Right lobe of liver (tissue), 6 donors: ENCODE data around the gene NAALADL2. TPM values are rescaled to one million over a fixed set of nuclear protein-coding genes. Genes with fewer than 3 reads are reported as not detected.

Experiments
- ATAC-seq, 4 donors: fragments of 200-7000 bp; cut with Tn5 transposase; one replicate each; pipeline ENCODE4 v1.9.1; 2020; ENCODE audit warnings: mild to moderate bottlenecking in 4 of 4, moderate library complexity in 4 of 4
- DNase-seq, 3 donors: peaks; one replicate each; pipeline ENCODE4 v3.0.0-alpha.2; 2020
- H3K27ac ChIP-seq, 3 donors: fragments of 200-600 bp; one replicate each; pipeline ENCODE4 v1.8.0; 2022
- H3K27me3 ChIP-seq, 2 donors: fragments of 200-600 bp; one replicate each; pipeline ENCODE4 v1.8.0; 2022
- H3K36me3 ChIP-seq, 4 donors: fragments of 200-600 bp; sonication (generic) in 1 of 4; one replicate each; pipeline versions ENCODE4 v1.5.1 to v1.8.0; 2017 to 2022; ENCODE audit warnings: control low read depth in 1 of 4
- H3K4me1 ChIP-seq, 4 donors: fragments of 200-600 bp; sonication (generic) in 1 of 4; one replicate each; pipeline versions ENCODE4 v1.5.1 to v1.8.0; 2017 to 2022; ENCODE audit warnings: control low read depth in 1 of 4
- H3K4me3 ChIP-seq, 3 donors: fragments of 200-600 bp; one replicate each; pipeline ENCODE4 v1.8.0; 2022
- H3K9me3 ChIP-seq, 4 donors: fragments of 200-600 bp; sonication (generic) in 1 of 4; one replicate each; pipeline versions ENCODE4 v1.5.1 to v1.8.0; 2017 to 2022; ENCODE audit warnings: control low read depth in 1 of 4
- POLR2A ChIP-seq: fragments of 450-650 bp; IDR thresholded peaks from one replicate; pipeline ENCODE4 v1.6.1; 2017; ENCODE audit warnings: antibody characterized with exemption, mild to moderate bottlenecking
- WGBS: methylation state at CpG from one replicate; pipeline ENCODE4 v1.1.6; 2018; ENCODE audit warnings: low coverage, low lambda C conversion rate; ENCODE audit not compliant: insufficient coverage; ENCODE audit errors: missing lambda C conversion rate; 5-methylcytosine and 5-hydroxymethylcytosine counted together
- intact Hi-C, 2 donors: fragments of 100-400 bp; cut with DNase I; formaldehyde crosslinking; loops; one replicate each; pipeline versions ENCODE4 v1.11.2 to v1.14.1; 2022
- total RNA-seq, 6 experiments: library from RNA; depleted of rRNA in 2 of 6; stranded (reverse); fragments of >200 nt in 2 of 6; fragmentation: NEBNext Ultra II Directional in 3 of 6; extraction: Animal tissue kit (Norgen Biotek cat#: 25700) in 3 of 6; gene quantifications; one replicate each; pipeline versions ENCODE4 v1.1.0 to v1.2.4, GENCODE V29; 2016 to 2023
- TF ChIP-seq, protein P1 (sequence below), 4 donors: fragments of 200-600 bp in 3 of 4; fragments of 450-650 bp in 1 of 4; IDR thresholded peaks; one replicate each; pipeline versions ENCODE4 v1.5.1 to v1.8.0; 2016 to 2022; ENCODE audit warnings: antibody characterized with exemption in 4 of 4, mild to moderate bottlenecking in 2 of 4
- donor health status: DM: no; HTN: yes; CAD: no.
- donor health status: DM: no; HTN: no; CAD: no.
- donor health status: DM: no; HTN: no; CAD: no.
- donor health status: DM: no; HTN: yes; CAD: no.
- donor health status: DM: no; HTN: yes; CAD: no.

Gene NAALADL2
- total RNA-seq, 6 experiments from 2014 or later: 0.86 to 4.9 (median 3.2) TPM

DNA sequence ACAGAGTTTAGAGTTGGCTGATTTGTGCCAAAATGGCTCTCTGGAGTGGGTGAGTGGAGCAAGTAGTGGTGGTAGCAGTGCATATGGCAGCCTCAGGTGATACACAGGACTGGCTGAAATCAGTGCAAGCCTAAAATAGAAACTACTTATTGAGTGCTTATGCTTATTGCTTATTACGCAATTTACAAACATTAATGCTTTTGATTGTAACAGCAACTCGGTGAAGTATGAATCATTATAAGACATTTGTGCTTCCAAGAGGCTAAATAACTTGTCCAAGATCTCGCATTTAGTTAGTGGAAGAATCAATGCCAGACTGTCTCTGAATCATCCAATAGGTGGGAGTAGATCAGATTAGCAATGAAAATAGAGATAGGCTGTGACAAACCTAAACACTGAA lies 353.8 kb downstream of the NAALADL2 start:
- H3K27ac ChIP-seq: no peak overlapping the region
- H3K36me3 ChIP-seq: no peaks in the 10 kb centered on the region
- 57% methylated on average over 3 of the region's 3 CpGs for WGBS
- no peaks in the 10 kb centered on the region for H3K27me3 ChIP-seq
- no peak for DNase-seq
- intact Hi-C loops: no loop called here
- ATAC-seq: peak in 1 of 4 donors; percentile 42
- no peak overlapping the region for H3K4me3 ChIP-seq
- TF ChIP-seq POLR2A: no peak
- TF ChIP-seq, protein P1, sequence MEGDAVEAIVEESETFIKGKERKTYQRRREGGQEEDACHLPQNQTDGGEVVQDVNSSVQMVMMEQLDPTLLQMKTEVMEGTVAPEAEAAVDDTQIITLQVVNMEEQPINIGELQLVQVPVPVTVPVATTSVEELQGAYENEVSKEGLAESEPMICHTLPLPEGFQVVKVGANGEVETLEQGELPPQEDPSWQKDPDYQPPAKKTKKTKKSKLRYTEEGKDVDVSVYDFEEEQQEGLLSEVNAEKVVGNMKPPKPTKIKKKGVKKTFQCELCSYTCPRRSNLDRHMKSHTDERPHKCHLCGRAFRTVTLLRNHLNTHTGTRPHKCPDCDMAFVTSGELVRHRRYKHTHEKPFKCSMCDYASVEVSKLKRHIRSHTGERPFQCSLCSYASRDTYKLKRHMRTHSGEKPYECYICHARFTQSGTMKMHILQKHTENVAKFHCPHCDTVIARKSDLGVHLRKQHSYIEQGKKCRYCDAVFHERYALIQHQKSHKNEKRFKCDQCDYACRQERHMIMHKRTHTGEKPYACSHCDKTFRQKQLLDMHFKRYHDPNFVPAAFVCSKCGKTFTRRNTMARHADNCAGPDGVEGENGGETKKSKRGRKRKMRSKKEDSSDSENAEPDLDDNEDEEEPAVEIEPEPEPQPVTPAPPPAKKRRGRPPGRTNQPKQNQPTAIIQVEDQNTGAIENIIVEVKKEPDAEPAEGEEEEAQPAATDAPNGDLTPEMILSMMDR (IDR thresholded peaks at IDR 0.05): no peak
- no peaks in the 10 kb centered on the region for H3K4me1 ChIP-seq
- no peaks in the 10 kb centered on the region for H3K9me3 ChIP-seq

DNA sequence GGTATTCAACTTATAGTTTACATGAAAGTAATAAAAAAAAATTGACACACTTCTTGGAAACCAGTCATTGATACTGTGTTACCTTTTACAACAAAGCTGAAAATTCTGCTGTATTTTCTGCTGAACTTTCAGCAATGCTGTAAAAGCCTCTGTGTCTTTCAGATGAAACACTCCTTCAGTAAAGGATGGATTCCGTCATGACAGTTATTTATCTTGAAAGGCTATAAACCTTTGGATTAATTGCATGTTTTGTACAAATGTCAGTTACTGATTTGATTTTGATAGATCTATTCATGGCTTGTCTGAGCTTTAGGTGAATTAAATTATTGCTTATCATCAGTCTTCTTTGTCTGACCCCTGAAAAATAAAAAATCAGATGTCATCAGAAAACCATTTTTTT lies 355.1 kb downstream of the NAALADL2 start:
- DNase-seq (no peak), ATAC-seq (no peak)
- no peaks in the 10 kb centered on the region for H3K9me3 ChIP-seq
- H3K4me3 ChIP-seq: no peak overlapping the region
- 88% methylated on average over 1 of the region's 1 CpG for WGBS
- intact Hi-C loops: no loop called here
- H3K4me1 ChIP-seq: no peaks in the 10 kb centered on the region
- no peaks in the 10 kb centered on the region for H3K27me3 ChIP-seq
- TF ChIP-seq, protein P1 (IDR thresholded peaks at IDR 0.05): no peak
- no peak for TF ChIP-seq POLR2A
- H3K27ac ChIP-seq: no peak overlapping the region
- H3K36me3 ChIP-seq: no peaks in the 10 kb centered on the region

DNA sequence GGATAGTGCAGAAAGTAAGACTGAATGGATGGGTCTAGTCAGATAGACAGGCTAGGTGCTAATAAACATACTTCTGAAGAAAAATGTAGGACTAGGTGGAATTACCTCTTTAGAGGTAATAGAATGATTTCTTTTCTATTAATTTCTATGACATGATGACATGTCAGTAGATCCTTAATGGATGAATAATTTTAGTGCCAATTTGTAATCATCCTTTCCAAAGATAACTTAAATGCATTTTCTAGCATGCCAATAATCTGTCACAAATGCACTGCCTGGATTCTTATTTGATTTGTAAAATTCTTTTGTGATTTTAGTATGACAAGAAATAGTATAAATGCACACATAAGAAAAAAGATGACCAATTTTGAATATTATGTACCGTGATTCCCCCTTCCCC lies 356.7 kb downstream of the NAALADL2 start:
- Histone ChIP-seq H3K27ac (no peak overlapping the region), H3K4me3 (no peak overlapping the region), H3K4me1 (no peaks in the 10 kb centered on the region), H3K9me3 (no peaks in the 10 kb centered on the region), H3K27me3 (no peaks in the 10 kb centered on the region), H3K36me3 (no peaks in the 10 kb centered on the region)
- no peak for ATAC-seq
- no peak for DNase-seq
- intact Hi-C loops: no loop called here
- WGBS: 92% methylated on average over 1 of the region's 1 CpG
- TF ChIP-seq, protein P1 (IDR thresholded peaks at IDR 0.05): no peak
- no peak for TF ChIP-seq POLR2A

DNA sequence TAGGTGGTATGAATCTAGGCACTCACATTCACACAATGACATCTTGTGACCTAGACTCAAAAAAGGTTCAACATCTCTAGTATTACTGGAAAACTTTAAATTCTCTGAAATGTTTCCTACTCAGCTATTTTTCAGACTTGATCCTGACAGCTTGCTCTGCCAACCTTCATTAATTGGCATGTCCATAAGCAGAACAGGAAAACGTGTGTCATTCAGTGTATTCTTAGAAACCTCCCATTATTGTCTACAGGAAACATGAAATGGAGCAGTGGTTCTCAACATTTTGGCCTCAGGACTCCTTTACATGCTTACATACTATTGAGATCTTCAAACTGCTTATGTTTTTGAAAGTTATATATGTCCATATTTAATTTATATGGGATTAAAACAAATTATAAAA lies 363.2 kb downstream of the NAALADL2 start:
- no peak for DNase-seq
- WGBS: 16% methylated on average over 1 of the region's 1 CpG

More for the DNA sequence above, 363.2 kb downstream of the NAALADL2 start:
- Histone ChIP-seq H3K9me3 (no peaks in the 10 kb centered on the region), H3K27ac (no peak overlapping the region), H3K4me3 (no peak overlapping the region), H3K27me3 (no peaks in the 10 kb centered on the region), H3K36me3 (no peaks in the 10 kb centered on the region), H3K4me1 (no peaks in the 10 kb centered on the region)
- no peak for ATAC-seq
- TF ChIP-seq POLR2A: no peak
- TF ChIP-seq, protein P1 (IDR thresholded peaks at IDR 0.05): no peak
- intact Hi-C loops: no loop called here
